ENCODE data around the gene CFAP210. TPM values are rescaled to one million over a fixed set of nuclear protein-coding genes. Genes with fewer than 3 reads are reported as not detected.

Gene CFAP210
- polyA plus RNA-seq, 3 donors = not detected

GRCh38 chr2:169684135-169684565 lies 10.1 kb downstream of the CFAP210 start:
- H4K20me1 ChIP-seq (ENCODE audit: insufficient read depth, low read length) = no peaks in the 10 kb centered on the region
- Mint-ChIP-seq H3K36me3 (no peaks in the 10 kb centered on the region), H3K9me3 (peaks cover 12 to 29% (median 14%) of the 10 kb centered on the region in 7 donors), H3K27me3 (ENCODE audit: low read depth in 3 of 3) (peaks cover 0 to 2% (median 0%) of the 10 kb centered on the region in 3 donors), H3K4me3 (no peak overlapping the region), H3K27ac (no peak overlapping the region), H3K4me1 (no peaks in the 10 kb centered on the region)
- H2AFZ ChIP-seq (ENCODE audit: insufficient read depth, low read depth, low read length, poor library complexity, severe bottlenecking) = no peak overlapping the region
- no peak overlapping the region for H3K4me3 ChIP-seq (replicated peaks in 1 of 3; ENCODE audit: low read depth in 2 of 3, low read length in 3 of 3)
- peaks cover 0 to 6% of the 10 kb centered on the region in 2 donors for H3K9me3 ChIP-seq (replicated peaks in 1 of 2; ENCODE audit: control insufficient read depth in 1 of 2, insufficient read depth in 1 of 2, low read length in 2 of 2)
- TF ChIP-seq CTCF (IDR thresholded peaks at IDR 0.05) = no peak
- H3K27ac ChIP-seq (ENCODE audit: low read depth in 1 of 2, low read length in 2 of 2) = no peak overlapping the region
- no peaks in the 10 kb centered on the region for H3K4me1 ChIP-seq (ENCODE audit: control insufficient read depth in 1 of 2, insufficient read depth in 2 of 2, low read length in 2 of 2)
- no peaks in the 10 kb centered on the region for H3K36me3 ChIP-seq (replicated peaks in 1 of 2; ENCODE audit: control insufficient read depth in 1 of 2, insufficient read depth in 2 of 2, low read length in 2 of 2)
- intact Hi-C loops (cut with micrococcal nuclease) = no loop called here
- no peak overlapping the region for H3K4me2 ChIP-seq (replicated peaks; ENCODE audit: extremely low read depth, low read length, poor library complexity, severe bottlenecking)
- H3K79me2 ChIP-seq (ENCODE audit: insufficient read depth, low read length) = no peaks in the 10 kb centered on the region
- no peak for DNase-seq
- H3K9ac ChIP-seq (ENCODE audit: insufficient read depth, low read length, poor library complexity, severe bottlenecking) = no peak overlapping the region
- WGBS (ENCODE audit: insufficient coverage) = 100% methylated on average over 1 of the region's 3 CpGs
- H3K27me3 ChIP-seq (ENCODE audit: control insufficient read depth in 2 of 2, insufficient read depth in 2 of 2, low read length in 2 of 2) = no peaks in the 10 kb centered on the region

GRCh38 chr2:169683425-169684134 lies 10.6 kb downstream of the CFAP210 start:
- H3K4me2 ChIP-seq (replicated peaks; ENCODE audit: extremely low read depth, low read length, poor library complexity, severe bottlenecking) = no peak overlapping the region
- H3K9ac ChIP-seq (ENCODE audit: insufficient read depth, low read length, poor library complexity, severe bottlenecking) = no peak overlapping the region
- no peaks in the 10 kb centered on the region for H3K79me2 ChIP-seq (ENCODE audit: insufficient read depth, low read length)
- no peaks in the 10 kb centered on the region for H3K36me3 Mint-ChIP-seq
- no peak for DNase-seq
- H3K27ac Mint-ChIP-seq = no peak overlapping the region
- H4K20me1 ChIP-seq (ENCODE audit: insufficient read depth, low read length) = no peaks in the 10 kb centered on the region
- TF ChIP-seq CTCF (IDR thresholded peaks at IDR 0.05) = no peak
- H3K4me1 Mint-ChIP-seq = no peaks in the 10 kb centered on the region
- no peaks in the 10 kb centered on the region for H3K27me3 ChIP-seq (ENCODE audit: control insufficient read depth in 2 of 2, insufficient read depth in 2 of 2, low read length in 2 of 2)
- H3K27me3 Mint-ChIP-seq (ENCODE audit: low read depth in 3 of 3) = peaks cover 0 to 2% (median 0%) of the 10 kb centered on the region in 3 donors
- H3K4me1 ChIP-seq (ENCODE audit: control insufficient read depth in 1 of 2, insufficient read depth in 2 of 2, low read length in 2 of 2) = no peaks in the 10 kb centered on the region
- intact Hi-C loops (cut with micrococcal nuclease) = no loop called here
- peaks cover 0 to 6% of the 10 kb centered on the region in 2 donors for H3K9me3 ChIP-seq (replicated peaks in 1 of 2; ENCODE audit: control insufficient read depth in 1 of 2, insufficient read depth in 1 of 2, low read length in 2 of 2)
- no CpG with 5 or more reads among the region's 3 CpGs for WGBS (ENCODE audit: insufficient coverage)
- H3K4me3 Mint-ChIP-seq = no peak overlapping the region
- H3K27ac ChIP-seq (ENCODE audit: low read depth in 1 of 2, low read length in 2 of 2) = no peak overlapping the region
- H2AFZ ChIP-seq (ENCODE audit: insufficient read depth, low read depth, low read length, poor library complexity, severe bottlenecking) = no peak overlapping the region
- no peaks in the 10 kb centered on the region for H3K36me3 ChIP-seq (replicated peaks in 1 of 2; ENCODE audit: control insufficient read depth in 1 of 2, insufficient read depth in 2 of 2, low read length in 2 of 2)
- H3K9me3 Mint-ChIP-seq = peaks cover 10 to 23% (median 13%) of the 10 kb centered on the region in 7 donors
- no peak overlapping the region for H3K4me3 ChIP-seq (replicated peaks in 1 of 3; ENCODE audit: low read depth in 2 of 3, low read length in 3 of 3)

Measured in CD14-positive monocyte (primary cell).